Cerebellar nuclear complex (tissue), 1 donor: ENCODE results near the gene RANBP1.
"Not testable (repeated sequence)": the region's sequence is repeated elsewhere in the genome, so short reads cannot be mapped to it uniquely, and the experiment has no call there.

Experiments
- DNase-seq, 2 experiments: peaks; one replicate each; lab custom pipeline; 2025; lab: John Stamatoyannopoulos, UW

RANBP1 gene

DNA sequence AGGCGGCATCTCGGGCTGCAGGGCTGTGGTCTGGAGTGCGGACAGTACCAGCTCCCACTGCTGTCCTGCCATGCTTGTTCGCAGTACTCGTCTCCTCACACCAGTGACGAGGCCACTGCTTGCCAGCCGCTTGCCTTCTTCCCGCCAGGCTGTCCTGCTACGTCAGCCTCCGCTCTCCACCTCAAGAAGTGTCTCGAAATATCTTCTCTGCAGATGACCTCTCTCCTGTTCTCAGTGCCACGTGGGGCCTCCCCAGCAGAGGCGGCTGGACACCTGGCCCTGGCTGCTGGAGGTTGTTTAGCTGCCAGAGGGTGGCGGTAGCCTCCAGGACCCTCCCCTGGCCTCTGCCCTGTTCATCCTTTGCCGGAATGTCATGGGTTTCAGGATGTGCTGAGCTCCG, 38.0 kb downstream of the RANBP1 start:
- no peak for DNase-seq

DNA sequence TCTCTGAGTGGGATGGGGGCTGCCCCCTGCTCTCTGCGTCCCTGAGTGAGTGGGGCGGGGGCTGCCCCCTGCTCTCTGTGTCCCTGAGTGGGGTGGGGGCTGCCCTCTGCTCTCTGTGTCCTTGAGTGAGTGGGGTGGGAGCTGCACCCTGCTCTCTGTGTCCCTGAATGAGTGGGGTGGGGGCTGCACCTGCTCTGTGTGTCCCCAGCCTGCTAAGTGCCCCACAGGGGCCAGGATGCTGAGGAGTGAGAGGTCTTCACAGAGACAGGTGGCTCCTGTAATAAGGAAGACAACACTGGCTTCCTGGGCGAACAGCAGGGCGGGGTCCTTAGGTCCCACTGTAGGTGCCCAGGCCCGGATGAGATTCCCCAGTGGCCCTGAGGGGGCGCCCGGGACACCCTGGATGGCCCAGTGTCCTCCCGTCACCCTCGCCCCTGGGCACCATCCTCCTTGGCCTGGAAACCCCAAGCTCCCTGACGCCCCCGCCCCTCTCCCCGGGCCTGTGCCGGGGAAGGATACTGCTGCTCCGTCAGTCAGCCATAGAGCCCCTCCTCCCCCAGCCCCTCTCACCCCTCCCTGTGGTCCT, 38.8 kb downstream of the RANBP1 start:
- DNase-seq: no peak

DNA sequence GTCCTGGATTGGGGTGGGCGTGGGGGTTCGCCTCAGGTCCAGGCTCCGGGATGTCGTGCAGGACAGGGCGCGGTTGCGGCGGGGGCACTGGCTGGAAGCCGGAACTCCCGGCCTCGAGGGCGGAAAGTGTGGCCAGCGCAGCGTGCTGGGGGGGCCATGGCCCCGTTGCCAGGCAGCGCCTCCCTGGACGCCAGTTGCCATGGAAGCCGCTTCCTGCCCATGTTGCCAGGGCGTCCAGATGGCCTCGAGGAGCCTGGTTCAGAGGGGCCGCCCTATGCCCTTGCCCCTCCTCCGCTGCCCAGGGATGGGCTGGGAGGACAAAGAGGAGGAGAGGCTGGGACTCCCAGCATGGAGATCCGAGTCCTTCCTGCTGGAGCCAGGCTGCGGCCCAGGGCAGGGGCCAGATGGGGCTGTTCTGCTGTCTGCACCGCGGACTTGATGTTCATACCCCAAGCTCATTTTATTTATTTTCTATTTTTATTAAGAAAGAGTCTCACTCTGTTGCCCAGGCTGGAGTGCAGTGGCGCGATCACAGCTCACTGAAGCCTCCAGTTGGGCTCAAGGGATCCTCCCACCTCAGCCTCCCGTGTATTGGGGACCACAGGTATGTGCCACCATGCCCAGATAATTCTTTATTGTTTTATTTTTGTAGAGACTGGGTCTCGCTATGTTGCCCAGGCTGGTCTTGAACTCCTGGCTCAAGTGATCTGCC, 39.6 kb downstream of the RANBP1 start:
- DNase-seq: peak in 1 of 2 experiments; percentile 51

DNA sequence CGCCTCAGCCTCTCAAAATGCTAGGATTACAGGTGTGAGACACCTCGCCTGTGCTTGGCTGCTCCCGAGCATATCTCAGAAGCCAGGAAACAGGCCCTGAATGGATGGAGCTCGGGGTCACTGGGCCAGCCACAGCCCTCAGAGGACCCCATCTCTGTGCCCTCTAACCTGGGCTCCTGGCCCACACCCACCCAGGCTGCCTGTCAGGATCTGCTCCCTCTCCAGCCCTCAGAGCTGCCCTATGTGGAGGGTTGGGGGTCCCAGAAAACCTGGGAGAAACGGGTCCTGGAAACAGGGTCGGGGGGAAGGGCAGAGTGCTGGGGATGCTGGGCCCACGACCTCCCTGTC, 40.1 kb downstream of the RANBP1 start:
- DNase-seq: no peak

DNA sequence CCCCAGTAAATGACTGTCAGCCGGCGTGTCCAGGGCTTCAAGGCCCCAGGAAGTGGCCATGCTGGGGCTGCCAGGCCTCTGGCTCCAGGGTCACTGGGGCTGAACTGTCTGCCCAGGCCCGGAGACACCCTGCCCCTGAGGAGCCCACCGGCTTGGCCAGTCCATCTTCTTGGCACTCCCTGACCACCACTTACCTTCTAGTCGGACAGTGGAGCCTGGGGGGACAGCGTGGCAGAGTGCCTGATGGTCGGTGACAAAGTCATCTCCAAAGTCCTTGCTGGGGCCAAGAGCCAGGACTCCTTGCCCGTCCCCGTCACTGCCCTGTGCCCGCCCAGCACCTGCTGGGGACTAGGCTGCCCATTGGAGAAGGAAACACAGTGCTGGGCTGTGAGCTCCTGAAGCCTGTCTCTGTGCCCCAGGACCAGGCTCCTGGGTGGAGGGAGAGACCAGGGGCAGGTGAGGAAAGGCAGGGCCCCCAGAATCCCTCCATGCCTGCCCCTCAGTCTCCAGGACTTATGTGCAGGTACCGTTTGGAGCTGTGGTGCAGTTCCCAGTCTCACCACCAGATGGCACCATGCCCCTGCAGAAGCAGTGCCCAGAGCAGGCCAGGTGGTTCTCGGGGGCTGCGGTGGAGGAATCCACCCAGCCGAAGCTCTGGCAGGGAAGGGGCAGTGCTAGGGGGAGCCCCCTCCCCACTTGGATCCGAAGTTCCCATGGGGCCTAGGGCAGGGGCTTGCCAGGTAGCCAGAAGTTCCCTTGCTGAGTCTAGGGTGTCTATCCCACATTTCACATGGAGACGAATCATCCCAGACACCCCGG, 40.9 kb downstream of the RANBP1 start:
- DNase-seq: peak in 1 of 2 experiments; percentile 60

DNA sequence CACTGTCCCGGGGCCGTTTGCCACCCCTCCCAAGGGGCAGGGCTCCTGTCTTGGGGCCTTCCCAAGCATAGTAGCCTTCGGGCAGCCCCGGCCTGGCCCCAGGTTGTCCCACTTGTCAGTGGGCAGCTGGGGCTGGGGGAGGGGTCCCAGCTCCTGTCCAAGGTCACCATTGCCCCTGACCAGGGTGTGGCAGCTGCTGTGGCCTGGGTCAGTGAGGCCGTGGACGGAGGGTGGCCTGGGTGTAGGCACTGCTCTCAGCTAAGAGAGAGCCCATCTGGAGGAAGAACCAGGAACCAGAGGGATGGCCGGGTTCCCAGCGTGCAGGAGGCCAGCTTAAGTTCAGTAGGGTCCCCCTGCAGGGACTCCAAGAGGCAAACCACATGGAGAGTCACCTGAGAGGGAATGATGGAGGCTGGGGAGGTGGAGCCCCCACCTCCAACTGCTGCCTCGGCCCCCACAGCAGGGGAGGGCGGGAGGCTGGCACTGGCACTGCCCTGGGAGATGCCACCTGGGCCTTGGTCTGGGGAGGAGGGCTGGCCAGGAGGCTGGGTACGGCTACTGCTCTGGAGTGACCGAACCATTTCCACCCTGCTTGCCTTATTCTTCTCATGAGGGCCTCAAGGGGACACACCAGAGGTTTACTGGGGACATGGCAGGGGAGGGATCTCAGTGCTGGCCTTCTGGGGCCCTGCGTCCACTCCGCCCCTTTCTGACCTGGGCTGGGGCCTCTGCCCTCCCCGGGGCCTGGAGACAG, 41.7 kb downstream of the RANBP1 start:
- no peak for DNase-seq

DNA sequence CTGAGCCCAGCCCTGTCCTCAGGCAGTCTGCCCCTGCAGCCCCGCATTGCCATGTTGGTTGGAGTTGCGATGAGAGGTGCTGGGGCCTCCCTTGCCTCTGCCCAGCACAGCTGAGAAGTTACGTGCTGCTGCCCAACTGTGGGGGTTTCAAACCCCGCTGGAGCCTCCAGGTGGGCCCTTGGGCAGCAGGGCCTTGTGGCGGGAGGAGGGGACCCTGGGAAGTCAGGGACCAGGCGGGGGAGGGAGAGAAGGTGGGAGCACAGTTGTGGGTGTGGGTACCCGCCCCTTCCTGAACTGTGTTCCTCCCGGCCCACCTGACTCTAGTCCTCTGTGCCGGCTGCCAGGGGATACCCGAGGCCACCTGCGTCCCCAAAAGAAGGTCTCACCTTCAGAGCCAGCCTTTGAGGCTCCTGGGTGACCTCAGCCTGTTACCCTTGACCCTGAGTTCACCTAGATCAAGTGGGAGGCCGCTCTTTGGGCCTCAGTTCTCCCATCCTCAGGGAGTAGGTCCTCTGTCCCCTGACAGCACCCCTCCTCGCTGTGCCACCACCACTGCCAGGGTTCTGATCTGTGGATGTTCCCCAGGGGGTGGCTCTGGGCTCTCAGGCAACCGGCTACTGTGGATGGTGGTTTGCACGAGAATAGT, 42.6 kb downstream of the RANBP1 start:
- DNase-seq: no peak

DNA sequence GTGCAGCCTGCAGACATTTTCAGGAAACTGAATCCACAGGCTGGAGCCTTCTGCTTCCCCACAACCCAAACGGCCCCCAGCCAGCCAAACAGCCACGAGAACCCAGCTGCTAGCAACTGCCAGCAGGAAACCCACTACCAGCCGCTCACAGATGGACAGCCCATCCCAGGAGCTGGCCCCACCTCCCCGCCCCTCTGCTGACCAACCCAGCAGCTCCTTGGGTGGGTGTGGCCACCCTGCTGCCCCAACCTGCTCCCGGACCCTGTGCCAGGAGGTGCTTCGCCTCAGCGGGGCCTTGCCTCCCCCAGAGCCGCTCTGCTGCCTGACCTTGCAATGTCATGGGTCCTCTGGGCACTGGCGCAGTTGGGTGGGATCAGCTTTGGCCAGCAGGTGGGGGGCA, 43.2 kb downstream of the RANBP1 start:
- DNase-seq: no peak

DNA sequence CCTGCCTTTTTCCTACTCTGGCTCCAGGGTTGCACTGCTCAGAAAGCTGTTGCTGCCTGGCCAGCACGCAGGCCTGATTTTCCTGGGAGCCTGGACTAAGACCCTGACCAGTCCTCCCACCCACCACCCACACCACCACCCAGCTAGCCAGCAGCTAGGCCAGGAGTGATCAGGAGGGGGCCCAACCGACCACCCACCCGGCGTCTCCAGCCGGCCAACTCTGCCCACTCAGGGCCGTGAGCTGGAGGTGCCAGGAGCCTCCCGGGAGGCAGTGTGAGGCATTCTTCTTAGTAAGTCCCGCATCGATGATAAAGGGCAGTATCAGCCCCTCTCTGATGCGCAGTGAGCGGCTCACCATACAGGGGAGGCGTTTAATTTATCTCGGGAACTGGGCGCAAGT, 43.6 kb downstream of the RANBP1 start:
- DNase-seq: not testable (repeated sequence)

DNA sequence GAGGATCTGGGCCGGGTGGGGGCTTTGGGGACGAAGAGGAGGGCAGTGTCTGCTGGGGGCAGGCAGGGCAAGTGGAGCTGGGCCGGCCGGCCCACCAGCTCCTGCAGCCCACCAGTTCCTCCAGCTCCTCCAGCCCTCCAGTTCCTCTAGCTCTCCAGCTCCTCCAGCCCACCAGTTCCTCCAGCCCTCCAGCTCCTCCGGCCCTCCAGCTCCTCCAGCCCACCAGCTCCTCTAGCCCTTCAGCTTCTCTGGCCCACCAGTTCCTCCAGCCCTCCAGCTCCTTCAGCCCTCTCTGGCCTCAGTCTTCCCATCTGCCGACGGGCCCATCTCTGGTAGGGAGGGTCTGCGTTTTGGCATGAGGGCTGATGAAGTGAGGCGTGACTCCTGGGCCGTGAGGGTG, 44.1 kb downstream of the RANBP1 start:
- DNase-seq: no peak

DNA sequence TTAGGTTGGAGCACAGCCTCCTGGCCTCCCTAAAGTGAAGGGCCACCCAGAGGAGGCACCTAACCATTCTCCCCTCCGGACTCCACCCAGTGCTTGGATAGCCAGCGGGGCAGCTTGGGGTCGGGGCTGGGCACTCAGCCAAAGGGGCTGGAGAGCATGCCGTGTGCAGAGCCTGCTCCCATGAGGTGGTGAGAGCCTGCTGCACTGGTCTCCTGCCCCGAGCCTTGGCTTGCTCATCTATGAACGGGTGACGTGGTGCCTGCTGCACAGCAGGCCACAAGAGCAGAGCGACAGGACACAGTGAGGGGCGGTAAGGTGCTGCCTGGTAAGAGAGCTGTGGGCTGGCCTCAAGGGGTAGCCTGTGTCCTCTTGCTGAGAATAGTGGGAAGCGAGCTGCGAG, 49.0 kb downstream of the RANBP1 start:
- DNase-seq: no peak

DNA sequence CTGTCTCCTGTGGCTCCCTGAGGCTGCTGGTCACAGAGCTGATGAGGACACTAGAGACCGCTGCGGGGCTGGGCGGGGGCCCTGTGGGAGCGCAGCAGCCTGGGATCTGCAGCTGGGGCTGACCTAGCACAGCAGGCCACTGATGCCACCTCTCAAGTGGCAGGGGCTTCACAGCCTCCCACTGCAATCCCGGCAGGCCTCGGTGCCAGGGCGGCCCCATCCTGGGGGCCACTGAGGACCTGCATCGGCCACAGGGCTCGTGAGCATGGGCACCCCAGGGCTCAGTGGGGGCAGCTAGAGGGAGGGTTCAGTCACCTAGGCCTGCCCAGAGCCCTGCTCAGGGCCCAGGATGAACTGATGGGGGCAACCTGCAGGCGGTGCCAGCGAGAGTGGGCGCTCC, 49.5 kb downstream of the RANBP1 start:
- DNase-seq: no peak

DNA sequence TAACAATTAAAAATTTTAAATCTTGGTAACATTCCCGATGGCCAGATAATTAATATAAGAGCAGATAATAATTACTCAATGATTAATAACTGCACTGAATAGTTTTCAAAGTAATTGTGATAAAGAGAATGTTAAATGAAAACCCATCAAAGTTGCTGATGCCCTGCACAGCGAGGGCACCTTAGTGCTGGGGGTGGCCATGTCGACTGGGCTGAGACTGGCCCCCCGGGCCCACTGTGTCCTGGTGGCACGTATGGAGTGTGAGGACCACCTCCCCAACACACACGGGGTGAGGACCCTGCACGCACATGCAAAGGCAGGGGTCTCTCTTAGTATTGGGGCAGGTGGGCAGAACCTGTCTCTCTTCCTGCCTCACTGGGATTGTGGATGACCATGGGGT, 50.0 kb downstream of the RANBP1 start:
- DNase-seq: no peak

DNA sequence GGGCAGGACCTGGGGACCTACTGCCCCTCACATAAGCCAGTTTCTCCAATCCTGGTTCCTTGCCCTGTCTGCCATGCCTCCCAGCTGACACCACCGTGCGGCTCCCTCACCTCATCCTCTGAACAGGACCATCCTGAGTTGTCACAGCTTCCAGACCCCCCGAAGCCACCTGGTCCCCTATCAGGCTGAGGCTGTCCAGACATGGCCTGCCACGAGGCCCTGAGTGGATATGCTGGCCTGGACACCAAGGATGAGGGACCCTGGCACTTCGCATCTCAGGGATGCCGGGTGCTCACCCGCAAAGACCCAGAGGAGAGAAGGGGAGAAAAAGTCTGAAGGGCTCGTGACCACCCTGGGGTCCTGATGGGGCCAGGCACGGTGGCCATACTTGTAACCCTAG, 50.8 kb downstream of the RANBP1 start:
- no peak for DNase-seq

DNA sequence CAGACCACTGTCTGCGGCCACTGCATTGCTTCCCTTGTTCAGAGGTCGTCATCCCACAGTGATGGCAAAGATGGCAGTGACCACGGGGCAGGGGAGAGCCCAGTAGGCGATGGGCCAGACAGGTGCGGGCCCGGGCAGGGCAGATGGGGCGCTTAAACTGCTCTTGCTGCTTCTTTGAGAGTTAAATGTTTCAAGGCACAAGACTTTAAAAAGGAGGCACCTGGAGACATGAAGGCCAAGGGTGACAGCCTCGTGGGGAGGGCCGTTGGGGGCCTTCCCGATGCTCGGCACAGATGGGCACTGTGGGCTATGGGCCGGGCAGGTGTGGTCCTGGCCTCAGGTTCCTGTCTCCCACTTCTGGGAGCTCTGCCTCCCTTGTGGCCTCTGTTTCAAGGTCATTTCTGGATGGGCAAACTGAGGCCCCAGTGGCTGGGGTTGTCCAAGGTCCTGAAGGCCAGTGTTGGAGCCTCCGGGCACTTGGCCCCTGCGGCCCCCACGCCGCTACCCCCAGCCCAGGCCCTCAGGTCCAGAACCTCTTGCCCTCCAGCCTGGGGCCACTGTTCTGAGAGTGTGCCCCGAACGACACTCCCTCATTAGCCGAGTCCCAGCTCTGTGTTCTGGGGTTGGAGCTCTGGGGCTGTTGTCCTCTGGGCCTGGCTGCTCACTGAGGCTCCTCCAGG, 51.9 kb downstream of the RANBP1 start:
- DNase-seq: no peak

DNA sequence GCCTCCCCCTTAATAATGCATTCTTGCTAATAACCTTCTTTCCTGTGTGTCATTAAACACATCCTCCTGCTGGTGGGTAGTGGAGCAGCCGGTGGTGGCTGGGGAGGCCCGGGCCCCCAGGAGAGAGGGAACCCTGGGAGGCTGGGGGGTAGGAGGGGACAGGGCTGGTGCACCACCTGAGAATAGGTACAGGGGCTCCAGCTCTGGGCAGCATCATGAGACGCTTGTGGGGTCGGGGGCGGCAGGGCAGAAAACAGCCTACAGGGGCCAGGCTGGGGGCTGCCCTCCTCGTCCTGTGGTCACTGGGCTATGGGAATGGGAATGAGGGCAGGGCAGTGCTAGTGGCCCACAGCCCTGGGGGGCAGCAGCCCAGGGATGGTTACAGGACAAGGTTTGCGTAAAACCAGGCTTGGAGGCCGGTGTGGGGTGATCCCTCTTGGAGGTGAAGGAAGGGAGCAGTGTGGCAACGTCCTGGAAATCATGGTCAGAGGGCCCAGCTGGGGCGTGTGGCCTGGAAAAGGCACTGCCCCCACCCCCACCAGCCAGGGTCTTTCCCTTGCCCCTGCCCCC, 53.4 kb downstream of the RANBP1 start:
- no peak for DNase-seq

DNA sequence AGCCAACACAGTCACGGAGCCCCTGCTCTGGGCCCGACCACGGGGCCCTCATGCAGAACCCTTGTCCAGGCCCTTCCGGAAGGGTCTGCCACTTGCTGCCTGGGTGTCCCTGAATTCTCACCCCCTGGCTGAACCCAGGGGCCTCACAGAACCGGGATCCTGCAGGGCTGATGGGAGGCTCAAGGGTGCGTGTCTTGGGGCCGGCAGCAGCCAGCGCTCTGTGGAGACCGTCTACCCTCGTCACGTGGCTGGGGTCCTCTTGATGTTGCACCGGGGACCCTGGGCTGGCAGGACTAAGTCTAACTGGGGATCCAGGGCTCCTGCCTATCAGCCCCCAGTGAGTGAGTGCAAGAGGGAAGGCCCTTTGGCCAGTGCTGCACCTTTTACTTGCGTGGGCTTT, 54.3 kb downstream of the RANBP1 start:
- no peak for DNase-seq

DNA sequence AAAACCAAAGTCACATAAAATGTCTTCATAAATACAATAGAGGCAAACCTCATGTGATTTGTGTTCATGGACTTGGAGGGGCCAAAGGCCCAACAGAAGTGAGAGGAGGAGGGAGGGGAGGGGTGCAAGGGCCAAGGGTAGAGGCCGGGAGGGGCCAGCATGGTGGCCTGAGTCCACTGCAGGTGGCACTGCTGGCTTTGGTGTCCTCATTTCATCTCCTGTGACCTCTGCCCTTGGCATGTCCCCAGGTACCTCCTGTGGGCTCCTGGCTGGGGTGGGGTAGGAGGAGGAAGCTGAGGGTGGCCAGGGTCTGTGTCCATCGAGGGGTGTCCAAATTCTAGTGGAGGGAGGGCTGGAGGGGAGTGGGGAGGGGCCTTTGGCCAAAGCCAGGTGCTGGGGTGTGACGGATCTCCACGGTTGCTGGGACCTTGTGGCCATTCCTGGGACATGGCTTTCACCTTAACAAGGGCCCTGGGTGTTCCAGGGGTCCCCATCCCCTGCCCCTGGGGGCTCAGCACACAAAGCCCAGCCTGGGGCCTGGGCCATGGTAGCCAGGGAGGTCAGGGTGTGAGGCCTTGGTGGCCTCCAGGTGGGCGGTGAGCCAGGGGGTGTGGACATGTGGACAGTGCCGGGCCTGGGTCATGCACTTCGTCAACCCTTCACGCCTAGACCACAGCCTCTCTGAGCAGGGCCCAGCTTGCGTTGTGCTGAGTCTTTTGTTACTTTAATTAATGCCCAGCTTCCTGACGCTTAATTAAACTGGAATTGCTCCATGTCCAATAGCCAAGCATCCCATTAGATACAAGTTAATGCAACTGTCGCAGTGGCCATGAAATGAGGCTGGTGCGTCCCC, 55.6 kb downstream of the RANBP1 start:
- no peak for DNase-seq

DNA sequence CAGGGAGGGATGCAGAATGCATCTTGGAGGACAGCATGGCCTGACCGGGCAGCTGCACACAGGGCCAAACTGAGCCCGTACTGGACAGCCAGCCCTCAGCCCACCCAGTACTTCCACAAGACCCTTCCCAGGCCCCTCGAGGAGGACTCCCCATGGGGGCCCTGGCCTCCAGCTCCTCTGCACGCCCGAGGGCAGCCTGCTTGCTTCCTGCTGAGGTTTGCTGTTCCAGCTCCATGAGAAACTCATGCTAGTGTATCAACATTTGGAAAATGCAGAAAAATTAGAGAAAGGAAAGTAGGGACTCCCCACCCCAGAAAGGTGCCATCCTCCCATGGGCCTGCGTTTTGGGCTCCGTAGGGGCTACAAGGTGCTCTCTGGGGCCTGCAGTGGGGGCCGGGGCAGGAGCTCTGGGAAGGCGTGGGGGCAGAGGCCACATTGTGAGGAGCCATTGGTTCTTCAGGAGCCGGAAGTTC, 56.3 kb downstream of the RANBP1 start:
- DNase-seq: no peak

DNA sequence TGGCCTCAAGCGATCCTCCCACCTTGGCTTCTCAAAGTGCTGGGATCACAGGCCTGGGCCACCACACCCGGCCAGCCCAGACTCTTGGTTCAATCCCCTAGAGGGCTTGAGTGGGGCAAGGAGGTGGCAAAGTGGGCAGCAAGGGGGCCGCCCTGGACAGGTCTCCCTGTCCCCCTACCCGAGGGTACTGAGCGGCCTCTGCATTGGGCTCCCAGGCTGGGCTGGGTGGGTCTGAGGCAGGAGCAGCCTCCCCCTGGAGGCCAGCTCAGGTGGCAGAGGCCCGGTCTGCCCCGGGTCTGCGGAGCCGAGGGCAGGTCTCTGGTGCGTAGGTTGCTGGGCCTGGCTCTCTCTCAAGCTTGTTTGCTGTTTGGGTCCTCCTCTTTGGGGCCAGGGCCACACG, 57.3 kb downstream of the RANBP1 start:
- DNase-seq: no peak
